ENCODE measurements around the gene PRXL2B.

- TF ChIP-seq, protein P1, sequence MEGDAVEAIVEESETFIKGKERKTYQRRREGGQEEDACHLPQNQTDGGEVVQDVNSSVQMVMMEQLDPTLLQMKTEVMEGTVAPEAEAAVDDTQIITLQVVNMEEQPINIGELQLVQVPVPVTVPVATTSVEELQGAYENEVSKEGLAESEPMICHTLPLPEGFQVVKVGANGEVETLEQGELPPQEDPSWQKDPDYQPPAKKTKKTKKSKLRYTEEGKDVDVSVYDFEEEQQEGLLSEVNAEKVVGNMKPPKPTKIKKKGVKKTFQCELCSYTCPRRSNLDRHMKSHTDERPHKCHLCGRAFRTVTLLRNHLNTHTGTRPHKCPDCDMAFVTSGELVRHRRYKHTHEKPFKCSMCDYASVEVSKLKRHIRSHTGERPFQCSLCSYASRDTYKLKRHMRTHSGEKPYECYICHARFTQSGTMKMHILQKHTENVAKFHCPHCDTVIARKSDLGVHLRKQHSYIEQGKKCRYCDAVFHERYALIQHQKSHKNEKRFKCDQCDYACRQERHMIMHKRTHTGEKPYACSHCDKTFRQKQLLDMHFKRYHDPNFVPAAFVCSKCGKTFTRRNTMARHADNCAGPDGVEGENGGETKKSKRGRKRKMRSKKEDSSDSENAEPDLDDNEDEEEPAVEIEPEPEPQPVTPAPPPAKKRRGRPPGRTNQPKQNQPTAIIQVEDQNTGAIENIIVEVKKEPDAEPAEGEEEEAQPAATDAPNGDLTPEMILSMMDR (IDR thresholded peaks at IDR 0.05), result no peak
- no peak for TF ChIP-seq POLR2A (IDR thresholded peaks at IDR 0.05)
Observed at GRCh38 chr1:2561446-2561845, 25.1 kb upstream of the PRXL2B start.

Measured in adrenal gland (tissue), 5 donors.